Measurements from ENCODE around the gene SF3B2. TPM values are rescaled to one million over a fixed set of nuclear protein-coding genes. Genes with fewer than 3 reads are reported as not detected.
"Not testable (repeated sequence)": the region's sequence is repeated elsewhere in the genome, so short reads cannot be mapped to it uniquely, and the experiment has no call there.

Gene SF3B2
- total RNA-seq, 1 experiment from 2014 or later = 177 TPM

- DNase-seq (ENCODE audit: low spot score) = no peak
Observed at GRCh38 chr11:66017321-66017720, 34.8 kb upstream of the SF3B2 start.

GRCh38 chr11:66020212-66020611, 32.0 kb upstream of the SF3B2 start:
- DNase-seq (ENCODE audit: low spot score) = no peak

GRCh38 chr11:66020618-66021357, 31.4 kb upstream of the SF3B2 start:
- peak; percentile 93 for DNase-seq (ENCODE audit: low spot score)

- no peak for DNase-seq (ENCODE audit: low spot score)
Observed at GRCh38 chr11:66022401-66023185, 29.6 kb upstream of the SF3B2 start.

GRCh38 chr11:66023186-66023440, 29.1 kb upstream of the SF3B2 start:
- DNase-seq (ENCODE audit: low spot score) = not testable (repeated sequence)

GRCh38 chr11:66026017-66026529, 26.1 kb upstream of the SF3B2 start, which contains the start of gene CATSPER1:
Gene CATSPER1 (minus strand): TSS chr11:66026479. CDS start chr11:66026379, 100 bp downstream.
- DNase-seq (ENCODE audit: low spot score) = no peak

- DNase-seq (ENCODE audit: low spot score) = no peak
Observed at GRCh38 chr11:66032957-66033735, 19.0 kb upstream of the SF3B2 start.

GRCh38 chr11:66035653-66036333, 16.4 kb upstream of the SF3B2 start:
- no peak for DNase-seq (ENCODE audit: low spot score)

GRCh38 chr11:66036334-66036710, 15.8 kb upstream of the SF3B2 start:
- no peak for DNase-seq (ENCODE audit: low spot score)

- DNase-seq (ENCODE audit: low spot score) = no peak
Observed at GRCh38 chr11:66037327-66037726, 14.8 kb upstream of the SF3B2 start.

GRCh38 chr11:66039765-66040164, 12.4 kb upstream of the SF3B2 start:
- DNase-seq (ENCODE audit: low spot score) = no peak

GRCh38 chr11:66042227-66042995, 9.8 kb upstream of the SF3B2 start:
- DNase-seq (ENCODE audit: low spot score) = no peak

GRCh38 chr11:66042996-66043906, 8.9 kb upstream of the SF3B2 start:
- DNase-seq (ENCODE audit: low spot score) = no peak

GRCh38 chr11:66044757-66045156, 7.4 kb upstream of the SF3B2 start:
- DNase-seq (ENCODE audit: low spot score) = no peak

GRCh38 chr11:66045177-66045639, 7.0 kb upstream of the SF3B2 start:
- peak; percentile 54 for DNase-seq (ENCODE audit: low spot score)

GRCh38 chr11:66046901-66047300, 5.3 kb upstream of the SF3B2 start:
- no peak for DNase-seq (ENCODE audit: low spot score)

GRCh38 chr11:66047541-66048365, 4.4 kb upstream of the SF3B2 start:
- DNase-seq (ENCODE audit: low spot score) = no peak

GRCh38 chr11:66048547-66049323, 3.4 kb upstream of the SF3B2 start, which contains the start of gene GAL3ST3:
Gene GAL3ST3 (minus strand): TSS chr11:66049161. CDS start chr11:66045415, 3,746 bp downstream.
- DNase-seq (ENCODE audit: low spot score) = no peak
